ENCODE data around the gene CCDC192.

The CCDC192 gene

DNA sequence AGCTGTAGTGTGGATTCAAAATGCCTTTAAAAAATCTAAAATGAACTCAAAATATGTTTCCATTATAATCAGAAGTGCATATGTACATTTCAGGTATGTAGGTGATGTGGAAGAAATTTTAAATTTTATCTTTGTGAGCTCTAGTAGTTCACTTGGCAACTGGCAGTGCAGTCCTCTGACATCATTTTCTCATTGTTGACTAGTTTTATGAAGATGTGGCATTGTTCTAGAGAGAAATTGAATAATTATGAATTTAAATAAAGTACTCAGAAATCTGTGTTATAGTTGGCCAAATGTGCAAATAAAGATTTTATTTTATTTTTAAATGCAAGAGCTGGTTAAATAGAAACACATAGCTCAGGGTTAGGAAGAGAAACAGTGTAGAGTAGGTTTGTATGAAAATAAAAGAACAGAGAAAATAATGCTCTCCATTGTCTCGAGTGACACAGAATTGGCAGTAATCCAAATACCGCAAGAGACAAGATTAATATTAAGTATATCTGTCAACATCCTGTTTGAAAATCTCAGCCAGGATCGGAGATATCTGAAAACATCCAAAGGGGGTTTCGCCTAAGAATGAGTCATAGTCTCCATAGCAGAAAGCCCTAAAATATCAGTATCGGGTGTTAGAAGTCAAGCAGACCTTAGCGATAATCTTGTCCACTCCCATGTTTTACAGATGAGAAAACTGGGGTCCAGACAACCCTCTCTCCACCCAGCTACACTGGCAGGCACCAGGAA is 189.4 kb downstream of the CCDC192 start:
- no peak for TF ChIP-seq CTCF (IDR thresholded peaks at IDR 0.05; ENCODE audit: insufficient read depth, low read length, missing control alignments)
- no peak overlapping the region for H3K4me3 ChIP-seq (ENCODE audit: low read depth, low read length)
- DNase-seq (ENCODE audit: low read depth, low spot score), result no peak
- POLR2A ChIA-PET, result no interaction called here
- CTCF ChIA-PET, result interaction anchor here (0.9 kb wide), 1 partner anchor 9 kb away, joined by 3 read pairs; no protein-coding TSS in a partner anchor

GRCh38 chr5:127893232-127893631 is 190.0 kb downstream of the CCDC192 start:
- no peak for TF ChIP-seq CTCF (IDR thresholded peaks at IDR 0.05; ENCODE audit: insufficient read depth, low read length, missing control alignments)
- H3K4me3 ChIP-seq (ENCODE audit: low read depth, low read length), result no peak overlapping the region
- ChIA-PET POLR2A (no interaction called here), CTCF (no interaction called here)
- DNase-seq (ENCODE audit: low read depth, low spot score), result no peak

GRCh38 chr5:127894461-127894860 is 191.3 kb downstream of the CCDC192 start:
- no peak for DNase-seq (ENCODE audit: low read depth, low spot score)
- H3K4me3 ChIP-seq (ENCODE audit: low read depth, low read length), result no peak overlapping the region
- POLR2A ChIA-PET, result no interaction called here
- CTCF ChIA-PET, result interaction anchor here (1.2 kb wide), 3 partner anchors 10 to 137 kb away, joined by 3 to 8 read pairs (median 4); no protein-coding TSS in a partner anchor
- TF ChIP-seq CTCF (IDR thresholded peaks at IDR 0.05; ENCODE audit: insufficient read depth, low read length, missing control alignments), result no peak

DNA sequence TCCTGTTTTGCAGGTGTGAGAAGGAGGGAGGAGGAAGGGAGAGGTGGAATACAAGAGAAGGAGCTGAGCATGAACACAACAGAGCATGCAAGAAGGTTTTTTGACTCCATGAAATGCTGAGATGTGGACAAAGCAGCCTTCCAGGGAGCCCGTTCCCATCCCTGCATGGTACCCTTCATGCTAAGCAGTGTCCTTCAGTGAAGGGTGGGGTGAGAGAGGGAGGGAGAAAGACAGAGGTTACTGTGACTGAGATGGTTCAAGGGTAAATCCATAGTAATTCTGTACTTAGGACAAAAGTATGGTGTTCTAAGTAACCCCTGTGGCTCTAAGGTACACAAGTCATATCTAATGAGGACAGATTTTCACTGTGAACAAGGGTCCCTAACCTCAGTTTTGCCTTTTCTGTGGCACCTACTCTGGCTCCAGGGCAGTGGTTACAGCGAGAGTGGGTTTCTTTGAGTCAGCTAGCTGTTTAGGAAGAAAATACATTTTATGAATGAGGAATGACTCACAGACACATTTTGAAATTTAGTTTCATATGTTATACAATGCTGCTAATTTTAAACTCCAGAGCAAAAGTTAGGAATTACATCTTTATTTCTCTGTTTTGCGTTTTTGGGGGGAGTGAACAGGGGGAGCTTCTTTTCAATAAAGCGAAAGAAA is 195.5 kb downstream of the CCDC192 start:
- no peak overlapping the region for H3K4me3 ChIP-seq (ENCODE audit: low read depth, low read length)
- no peak for DNase-seq (ENCODE audit: low read depth, low spot score)
- TF ChIP-seq CTCF (IDR thresholded peaks at IDR 0.05; ENCODE audit: insufficient read depth, low read length, missing control alignments), result no peak
- ChIA-PET POLR2A (no interaction called here), CTCF (interaction anchor here (1.3 to 5.2 kb wide), 3 partner anchors 10 to 39 kb away, joined by 4 to 27 read pairs (median 4); no protein-coding TSS in a partner anchor)

GRCh38 chr5:127899214-127899610 is 196.0 kb downstream of the CCDC192 start:
- ChIA-PET POLR2A (no interaction called here), CTCF (interaction anchor here (1.3 to 5.2 kb wide), 3 partner anchors 10 to 39 kb away, joined by 4 to 27 read pairs (median 4); no protein-coding TSS in a partner anchor)
- no peak overlapping the region for H3K4me3 ChIP-seq (ENCODE audit: low read depth, low read length)
- no peak for TF ChIP-seq CTCF (IDR thresholded peaks at IDR 0.05; ENCODE audit: insufficient read depth, low read length, missing control alignments)
- no peak for DNase-seq (ENCODE audit: low read depth, low spot score)

DNA sequence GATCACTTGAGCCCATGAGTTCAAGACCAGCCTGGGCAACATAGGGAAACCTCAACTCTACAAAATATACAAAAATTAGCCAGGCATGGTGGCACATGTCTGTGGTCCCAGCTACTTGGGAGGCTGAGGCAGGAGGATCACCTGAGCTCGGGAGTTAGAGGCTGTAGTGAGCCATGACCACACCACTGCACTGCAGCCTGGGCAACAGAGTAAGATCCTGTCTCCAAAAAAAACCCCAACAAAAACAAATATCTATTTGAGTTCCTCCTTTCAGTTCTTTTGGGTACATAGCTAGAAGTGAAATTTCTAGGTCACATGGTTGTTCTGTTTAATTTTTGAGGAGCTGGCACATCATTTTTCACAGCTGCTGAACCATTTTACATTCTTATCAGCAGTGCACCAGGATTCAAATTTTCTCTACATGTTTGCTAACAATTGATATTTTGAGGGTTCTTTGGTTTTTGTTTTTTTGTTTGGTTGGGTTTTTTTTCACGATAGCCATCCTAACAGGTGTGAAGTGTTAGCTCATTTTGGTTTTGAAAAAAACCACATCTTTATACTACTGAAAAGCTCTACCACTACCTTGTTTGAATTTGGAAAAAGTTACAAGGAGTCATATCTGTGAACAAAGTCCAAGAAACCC is 203.5 kb downstream of the CCDC192 start:
- CTCF ChIA-PET, result no interaction called here
- POLR2A ChIA-PET, result no interaction called here
- H3K4me3 ChIP-seq (ENCODE audit: low read depth, low read length), result no peak overlapping the region
- no peak for DNase-seq (ENCODE audit: low read depth, low spot score)
- TF ChIP-seq CTCF (IDR thresholded peaks at IDR 0.05; ENCODE audit: insufficient read depth, low read length, missing control alignments), result no peak

All from AG04449 (cell line).